ENCODE measurements around the gene ATP6V0E1.

GRCh38 chr5:172954751-172955159 lies 28.8 kb upstream of the ATP6V0E1 start:
- TF ChIP-seq CTCF (IDR thresholded peaks at IDR 0.05) (no peak), POLR2A (IDR thresholded peaks at IDR 0.05) (no peak)

All from body of pancreas (tissue), 4 donors.